K562 (cell line): ENCODE measurements around the gene CIAPIN1.

Experiments used
- ELF1 ChIP-seq: fragments of 200-800 bp; sonication (Bioruptor generic); IDR thresholded peaks from 2 replicates; pipeline ENCODE4 v1.6.1; 2016; ENCODE audit warnings: missing genetic modification characterization, missing compliant biosample characterization
- EZH2 ChIP-seq: IDR thresholded peaks from 2 replicates; pipeline ENCODE4 v1.6.1; 2012; ENCODE audit warnings: low read depth, mild to moderate bottlenecking, inconsistent platforms, low read length, borderline replicate concordance
- MEF2A ChIP-seq: IDR thresholded peaks from 2 replicates; pipeline ENCODE4 v1.6.1; 2011; ENCODE audit warnings: low read depth, mild to moderate bottlenecking, low read length, moderate library complexity; ENCODE audit not compliant: control insufficient read depth
- TBP ChIP-seq: optimal IDR thresholded peaks from 2 replicates; pipeline ENCODE3; 2011; ENCODE audit warnings: low read depth, low read length, improper control_type of control experiment
- USF1 ChIP-seq: sonication (generic); formaldehyde crosslinking; IDR thresholded peaks from 2 replicates; pipeline ENCODE4 v1.9.0; 2022; ENCODE audit warnings: mild to moderate bottlenecking, missing genetic modification reagents
- ZFP30 ChIP-seq: fragments of 250-450 bp; sonication (Bioruptor Pico); IDR thresholded peaks from 2 replicates; pipeline ENCODE4 v1.8.0; 2022; ENCODE audit warnings: moderate library complexity, mild to moderate bottlenecking, inconsistent platforms, borderline replicate concordance
- ZNF124 ChIP-seq: sonication (generic); formaldehyde crosslinking; IDR thresholded peaks from 2 replicates; pipeline ENCODE4 v1.8.1; 2022; ENCODE audit warnings: missing genetic modification reagents
- ZNF354B ChIP-seq: fragments of 250-450 bp; sonication (Bioruptor Pico); IDR thresholded peaks from 2 replicates; pipeline ENCODE4 v1.4.0; 2020
- TF ChIP-seq, protein P1 (sequence below), 3 experiments: IDR thresholded peaks in 2 of 3; conservative IDR thresholded peaks in 1 of 3; 2 replicates each; pipeline ENCODE4 v1.5.1; 2011 to 2012; ENCODE audit warnings: low read length in 3 of 3, mild to moderate bottlenecking in 3 of 3, control low read depth in 2 of 3, improper control_type of control experiment in 1 of 3, inconsistent platforms in 1 of 3, low read depth in 1 of 3, mixed read lengths in 1 of 3, moderate library complexity in 1 of 3; ENCODE audit not compliant: insufficient read depth in 2 of 3

DNA sequence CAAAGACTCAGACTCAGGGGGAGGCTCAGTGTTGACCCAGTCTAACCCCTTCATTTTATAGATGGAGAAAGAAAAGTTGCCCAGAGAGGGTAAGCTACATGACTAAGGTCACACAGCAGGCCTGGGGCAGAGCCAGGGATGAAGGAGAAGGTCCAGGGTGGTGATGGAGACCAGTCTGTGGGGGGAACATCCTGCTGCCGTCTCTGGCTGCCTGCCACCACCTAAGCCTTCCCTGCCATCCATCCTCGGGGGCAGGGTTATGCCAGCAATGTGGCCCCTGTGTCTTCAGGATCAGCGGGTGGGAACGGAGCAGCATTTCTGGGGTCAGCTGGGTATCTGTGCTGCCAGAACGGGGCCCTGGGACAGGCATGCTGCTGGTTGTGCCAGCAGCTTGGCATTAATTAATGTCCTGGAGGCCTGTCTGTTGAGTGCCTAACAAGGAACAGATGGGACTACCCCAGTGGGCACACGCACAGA lies 33.6 kb upstream of the CIAPIN1 start:
- TF ChIP-seq EZH2: no peak
- TF ChIP-seq TBP: no peak
- no peak for TF ChIP-seq ZNF124 (CRISPR knock-in tag)
- TF ChIP-seq USF1 (CRISPR knock-in tag): no peak
- TF ChIP-seq ELF1 (tag): no peak
- TF ChIP-seq ZNF354B (CRISPR knock-in tag): no peak
- TF ChIP-seq, protein P1, sequence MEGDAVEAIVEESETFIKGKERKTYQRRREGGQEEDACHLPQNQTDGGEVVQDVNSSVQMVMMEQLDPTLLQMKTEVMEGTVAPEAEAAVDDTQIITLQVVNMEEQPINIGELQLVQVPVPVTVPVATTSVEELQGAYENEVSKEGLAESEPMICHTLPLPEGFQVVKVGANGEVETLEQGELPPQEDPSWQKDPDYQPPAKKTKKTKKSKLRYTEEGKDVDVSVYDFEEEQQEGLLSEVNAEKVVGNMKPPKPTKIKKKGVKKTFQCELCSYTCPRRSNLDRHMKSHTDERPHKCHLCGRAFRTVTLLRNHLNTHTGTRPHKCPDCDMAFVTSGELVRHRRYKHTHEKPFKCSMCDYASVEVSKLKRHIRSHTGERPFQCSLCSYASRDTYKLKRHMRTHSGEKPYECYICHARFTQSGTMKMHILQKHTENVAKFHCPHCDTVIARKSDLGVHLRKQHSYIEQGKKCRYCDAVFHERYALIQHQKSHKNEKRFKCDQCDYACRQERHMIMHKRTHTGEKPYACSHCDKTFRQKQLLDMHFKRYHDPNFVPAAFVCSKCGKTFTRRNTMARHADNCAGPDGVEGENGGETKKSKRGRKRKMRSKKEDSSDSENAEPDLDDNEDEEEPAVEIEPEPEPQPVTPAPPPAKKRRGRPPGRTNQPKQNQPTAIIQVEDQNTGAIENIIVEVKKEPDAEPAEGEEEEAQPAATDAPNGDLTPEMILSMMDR (IDR thresholded peaks at IDR 0.05 in 2 of 3, conservative IDR thresholded peaks at IDR 0.05 in 1 of 3; ENCODE audit: insufficient read depth in 2 of 3, low read depth in 1 of 3, low read length in 3 of 3): no peak
- no peak for TF ChIP-seq ZFP30 (CRISPR knock-in tag)
- TF ChIP-seq MEF2A: no peak
